8988T (cell line): ENCODE measurements around the gene CBLB.
A peak's percentile ranks its signal among the peaks of the same experiment; 100 is the strongest.

ENCODE experiments used
- DNase-seq: peaks from one replicate; pipeline ENCODE4 v3.0.0; 2011

The CBLB gene

GRCh38 chr3:105869861-105870755 is 1.3 kb upstream of the CBLB start:
- DNase-seq = no peak

- DNase-seq = no peak
These were observed 670 bp upstream of the CBLB start for GRCh38 chr3:105869531-105869833.

- peak; percentile 21 for DNase-seq
These were observed 426 bp downstream of the CBLB start for GRCh38 chr3:105868431-105868741.

- no peak for DNase-seq
These were observed 941 bp downstream of the CBLB start for GRCh38 chr3:105867712-105868430.

- no peak for DNase-seq
These were observed 1.9 kb downstream of the CBLB start for GRCh38 chr3:105866656-105867653.

GRCh38 chr3:105865867-105866350 is 2.9 kb downstream of the CBLB start:
- DNase-seq = no peak

- DNase-seq = no peak
These were observed 3.7 kb downstream of the CBLB start for GRCh38 chr3:105865016-105865623.

- DNase-seq = no peak
These were observed 4.6 kb downstream of the CBLB start for GRCh38 chr3:105864212-105864611.

- no peak for DNase-seq
These were observed 5.2 kb downstream of the CBLB start for GRCh38 chr3:105863608-105864007.

- no peak for DNase-seq
These were observed 6.6 kb downstream of the CBLB start for GRCh38 chr3:105862217-105862616.

GRCh38 chr3:105860641-105861040 is 8.2 kb downstream of the CBLB start:
- no peak for DNase-seq

GRCh38 chr3:105858017-105858416 is 10.8 kb downstream of the CBLB start:
- DNase-seq = no peak

- no peak for DNase-seq
These were observed 11.2 kb downstream of the CBLB start for GRCh38 chr3:105857601-105858000.

- no peak for DNase-seq
These were observed 12.2 kb downstream of the CBLB start for GRCh38 chr3:105856605-105857004.

GRCh38 chr3:105853801-105854432 is 14.9 kb downstream of the CBLB start:
- no peak for DNase-seq

GRCh38 chr3:105851582-105851981 is 17.2 kb downstream of the CBLB start:
- no peak for DNase-seq

- DNase-seq = no peak
These were observed 17.6 kb downstream of the CBLB start for GRCh38 chr3:105851176-105851575.

- no peak for DNase-seq
These were observed 18.2 kb downstream of the CBLB start for GRCh38 chr3:105850593-105850992.

- DNase-seq = no peak
These were observed 20.0 kb downstream of the CBLB start for GRCh38 chr3:105848821-105849220.

GRCh38 chr3:105847865-105848264 is 20.9 kb downstream of the CBLB start:
- DNase-seq = no peak

GRCh38 chr3:105847452-105847851 is 21.4 kb downstream of the CBLB start:
- DNase-seq = no peak

- no peak for DNase-seq
These were observed 22.0 kb downstream of the CBLB start for GRCh38 chr3:105846809-105847208.
